Measurements from ENCODE around the gene MUS81.
A peak's percentile ranks its signal among the peaks of the same experiment; 100 is the strongest.
"Not testable (repeated sequence)": the region's sequence is repeated elsewhere in the genome, so short reads cannot be mapped to it uniquely, and the experiment has no call there.

MUS81 gene

DNA sequence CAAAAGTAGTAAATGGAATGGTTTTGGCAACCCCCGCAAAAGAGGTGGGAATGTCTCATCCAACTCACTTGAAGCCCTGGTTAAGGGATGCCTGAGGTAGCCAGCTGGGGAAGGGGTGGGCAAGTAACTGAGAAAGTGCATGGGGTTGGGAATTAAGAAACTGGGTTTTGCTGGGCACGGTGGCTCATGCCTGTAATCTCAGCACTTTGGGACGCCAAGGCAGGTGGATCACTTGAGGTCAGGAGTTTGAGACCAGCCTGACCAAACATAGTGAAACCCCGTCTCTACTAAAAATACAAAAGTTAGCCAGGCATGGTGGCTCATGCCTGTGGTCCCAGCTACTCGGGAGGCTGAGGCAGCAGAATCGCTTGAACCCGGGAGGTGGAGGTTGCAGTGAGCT lies 11.5 kb upstream of the MUS81 start:
- DNase-seq: not testable (repeated sequence)

DNA sequence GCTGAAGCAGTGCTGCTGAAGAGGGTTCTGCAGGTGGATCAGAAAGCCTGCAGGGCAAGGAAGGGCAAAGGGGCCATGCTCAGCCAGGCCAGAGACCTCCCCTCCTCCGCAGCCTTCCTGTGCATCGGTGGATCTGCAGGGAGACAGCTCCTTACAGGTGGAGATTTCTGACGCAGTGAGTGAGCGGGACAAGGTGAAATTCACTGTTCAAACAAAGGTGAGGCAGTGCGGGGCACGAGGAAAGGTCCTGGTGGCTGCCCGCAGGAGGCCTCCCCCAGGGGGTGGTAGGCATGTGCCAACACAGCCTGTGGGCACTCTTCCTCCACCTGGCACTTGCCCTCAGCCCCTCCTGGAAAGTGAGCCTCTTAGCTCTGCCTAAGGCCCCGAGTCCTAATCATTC lies 10.9 kb upstream of the MUS81 start:
- DNase-seq: no peak

DNA sequence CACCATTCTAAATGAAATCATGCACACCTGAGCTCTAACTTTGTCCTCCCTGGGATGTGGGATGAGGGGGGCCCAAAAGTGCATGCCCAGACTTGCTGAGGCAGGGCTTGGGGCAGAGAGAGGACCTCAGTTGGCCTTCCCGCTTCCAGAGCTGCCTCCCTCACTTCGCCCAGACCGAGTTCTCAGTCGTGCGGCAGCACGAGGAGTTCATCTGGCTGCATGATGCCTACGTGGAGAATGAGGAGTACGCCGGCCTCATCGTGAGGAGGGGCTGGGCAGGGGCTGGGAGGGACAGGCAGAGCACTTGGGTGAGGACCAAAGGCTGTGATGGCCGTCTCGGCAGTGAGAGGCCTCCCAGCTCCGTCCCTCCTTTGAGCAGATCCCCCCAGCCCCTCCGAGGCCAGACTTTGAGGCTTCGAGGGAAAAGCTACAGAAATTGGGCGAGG lies 10.4 kb upstream of the MUS81 start:
- no peak for DNase-seq

DNA sequence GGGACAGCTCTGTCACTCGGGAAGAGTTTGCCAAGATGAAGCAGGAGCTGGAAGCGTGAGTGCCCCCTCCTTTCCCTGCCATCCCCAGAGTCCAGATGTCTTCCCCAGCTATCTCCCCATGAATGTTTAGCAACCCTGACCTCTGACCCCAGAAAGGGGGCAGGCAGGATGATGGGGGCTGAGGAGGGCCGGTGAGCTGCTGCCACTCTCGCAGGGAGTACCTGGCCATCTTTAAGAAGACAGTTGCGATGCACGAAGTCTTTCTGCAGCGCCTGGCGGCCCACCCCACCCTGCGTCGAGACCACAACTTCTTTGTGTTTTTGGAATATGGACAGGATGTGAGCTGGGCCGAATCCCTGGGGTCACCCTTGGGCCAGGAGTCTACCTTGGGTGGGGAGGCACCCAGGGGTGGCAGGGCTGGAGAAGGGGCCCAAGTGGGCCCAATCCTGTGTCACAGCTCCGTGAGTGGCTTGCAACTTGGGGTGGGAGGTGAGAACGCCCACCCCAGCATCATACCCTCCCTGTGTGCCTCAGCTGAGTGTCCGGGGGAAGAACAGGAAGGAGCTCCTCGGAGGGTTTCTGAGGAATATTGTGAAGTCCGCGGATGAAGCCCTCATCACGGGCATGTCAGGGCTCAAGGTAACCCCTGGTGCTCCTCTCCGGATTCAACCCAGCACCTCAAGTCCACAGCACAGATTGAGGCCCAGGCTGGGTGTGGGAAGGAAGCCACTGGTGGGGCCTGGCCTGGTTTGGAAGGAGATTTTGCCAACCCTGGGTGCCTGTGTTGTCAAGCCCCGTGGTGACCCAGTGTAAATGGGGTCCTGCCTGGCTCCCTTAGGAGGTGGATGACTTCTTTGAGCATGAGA lies 9.8 kb upstream of the MUS81 start:
- DNase-seq: no peak

DNA sequence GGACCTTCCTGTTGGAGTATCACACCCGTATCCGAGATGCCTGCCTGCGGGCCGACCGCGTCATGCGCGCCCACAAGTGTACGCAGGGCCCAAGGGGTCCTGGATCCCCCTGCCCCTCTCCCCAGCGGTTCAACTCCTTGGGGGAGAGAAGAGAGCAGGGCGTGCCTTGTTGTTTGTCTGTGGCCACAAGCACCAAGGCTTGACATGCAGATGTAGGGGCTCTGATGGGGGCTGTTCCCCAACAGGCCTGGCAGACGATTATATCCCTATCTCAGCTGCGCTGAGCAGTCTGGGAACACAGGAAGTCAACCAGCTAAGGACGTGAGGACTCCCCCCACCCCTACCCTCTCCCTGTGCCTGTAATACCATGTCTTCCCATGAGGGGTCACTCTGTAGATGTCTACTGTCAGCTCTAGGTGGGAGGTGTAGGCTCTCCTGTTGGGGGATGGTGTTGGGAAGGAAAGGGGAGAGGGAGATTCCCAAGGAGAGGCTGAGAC lies 9.1 kb upstream of the MUS81 start:
- DNase-seq: no peak

DNA sequence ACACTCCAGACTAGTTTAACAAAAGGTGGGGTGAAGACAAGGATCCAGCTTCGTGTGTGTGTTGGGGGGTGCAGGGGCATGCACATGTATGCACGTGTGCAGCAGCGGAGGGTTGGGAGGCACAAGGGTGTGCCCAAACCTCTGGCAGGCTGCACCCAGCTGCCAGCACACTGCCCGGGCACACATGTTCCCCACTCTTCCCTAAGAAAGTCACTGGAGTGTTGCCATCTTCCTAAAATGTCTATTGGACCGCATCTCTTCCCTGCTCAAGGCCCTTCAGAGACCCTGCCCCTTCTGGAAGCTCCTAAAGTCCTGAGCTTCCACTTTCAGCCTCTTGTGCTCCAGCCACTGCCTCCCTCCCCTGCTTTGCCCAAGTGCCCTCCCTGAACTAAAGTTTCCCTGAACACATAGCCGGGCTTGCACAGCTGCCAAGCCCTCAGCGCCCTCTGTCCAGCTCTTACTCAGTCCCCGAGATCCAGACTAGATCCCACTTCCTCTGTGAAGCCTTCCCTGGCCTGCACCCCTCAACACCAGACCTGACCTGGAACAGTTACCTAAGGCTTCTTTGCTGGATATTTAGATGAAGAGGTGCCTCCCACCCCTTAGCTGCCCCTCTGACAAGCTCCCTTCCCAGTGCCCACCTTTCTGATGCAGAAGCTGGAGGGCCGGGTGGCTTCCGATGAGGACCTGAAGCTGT lies 8.3 kb upstream of the MUS81 start:
- no peak for DNase-seq

DNA sequence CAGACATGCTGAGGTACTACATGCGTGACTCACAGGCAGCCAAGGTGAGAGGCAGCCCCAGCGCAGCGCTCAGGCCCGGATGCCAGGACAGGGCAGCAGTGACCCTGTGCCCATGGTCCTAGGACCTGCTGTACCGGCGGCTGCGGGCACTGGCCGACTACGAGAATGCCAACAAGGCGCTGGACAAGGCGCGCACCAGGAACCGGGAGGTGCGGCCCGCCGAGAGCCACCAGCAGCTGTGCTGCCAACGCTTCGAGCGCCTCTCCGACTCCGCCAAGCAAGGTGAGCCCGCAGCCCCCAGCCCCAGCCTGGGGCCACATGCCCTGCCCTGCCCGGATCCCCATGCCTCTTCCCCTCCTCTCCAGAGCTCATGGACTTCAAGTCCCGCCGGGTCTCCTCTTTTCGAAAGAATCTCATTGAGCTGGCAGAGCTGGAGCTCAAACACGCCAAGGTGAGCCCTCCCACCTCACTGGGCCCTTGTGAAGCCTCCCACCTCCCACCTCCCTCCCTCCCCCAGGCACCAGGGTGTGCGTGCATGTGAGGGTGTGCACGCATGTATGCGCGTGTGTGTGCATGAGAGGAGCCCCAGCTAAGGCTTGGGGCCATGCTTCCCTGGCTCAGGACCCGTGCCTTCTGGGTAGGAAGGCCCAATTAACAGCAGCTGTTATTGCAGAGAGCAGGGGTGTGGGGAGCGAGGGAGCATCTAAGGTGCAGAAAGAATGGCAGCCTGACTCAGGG lies 7.6 kb upstream of the MUS81 start:
- no peak for DNase-seq

DNA sequence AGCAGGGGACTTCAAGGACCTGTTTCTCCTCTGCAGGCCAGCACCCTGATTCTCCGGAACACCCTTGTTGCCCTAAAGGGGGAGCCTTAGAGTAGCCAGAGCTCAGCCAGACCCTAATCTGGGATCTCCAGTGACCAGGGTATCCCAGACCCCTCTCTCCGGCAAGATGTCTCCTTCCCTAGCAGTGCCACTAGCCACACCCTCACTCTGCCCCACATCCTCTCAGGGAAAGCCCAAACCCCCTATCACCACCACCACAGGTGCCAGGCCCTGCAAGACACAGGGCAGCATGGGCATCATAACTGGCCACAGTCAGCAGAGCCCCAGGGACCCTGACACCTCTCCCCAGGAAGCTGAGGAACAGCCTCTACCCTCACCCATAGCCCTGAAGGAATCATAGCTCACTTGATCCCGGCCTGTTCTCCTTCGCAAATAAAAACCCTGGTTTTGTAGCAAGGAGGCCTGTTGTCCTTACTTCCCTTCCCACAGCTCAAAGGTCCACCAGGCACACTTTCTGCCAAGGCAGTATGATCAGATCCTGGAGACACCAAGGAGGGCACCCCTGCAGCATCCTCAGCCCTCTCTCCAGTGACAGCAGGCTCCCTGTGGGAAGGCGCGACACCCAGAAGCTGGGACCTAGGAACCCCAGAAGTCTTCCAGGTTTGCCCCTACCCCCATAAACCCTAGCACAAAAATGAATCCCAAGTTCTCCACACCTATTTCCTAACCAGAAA lies 6.8 kb upstream of the MUS81 start:
- DNase-seq: peak; percentile 3

DNA sequence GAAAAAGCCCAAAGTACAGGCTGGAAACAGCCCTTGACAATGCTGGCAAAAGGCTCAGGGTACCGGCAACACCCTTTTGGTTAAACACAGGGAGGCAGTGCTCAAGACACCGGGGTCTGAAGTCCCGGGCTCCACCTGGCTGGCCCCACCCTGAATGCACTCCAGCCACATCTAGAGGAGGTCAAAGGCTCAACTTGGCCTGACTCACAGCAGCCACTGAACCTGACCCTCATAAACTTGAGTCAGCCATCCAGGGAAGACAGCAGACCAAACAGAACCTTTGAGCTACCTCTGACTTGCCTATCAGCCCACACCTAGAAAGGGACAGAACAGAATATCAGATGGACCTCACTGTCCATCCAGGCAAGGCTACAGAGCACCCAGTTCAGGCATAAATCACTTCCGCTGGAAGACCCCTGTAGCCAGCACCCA lies 6.1 kb upstream of the MUS81 start:
- no peak for DNase-seq

DNA sequence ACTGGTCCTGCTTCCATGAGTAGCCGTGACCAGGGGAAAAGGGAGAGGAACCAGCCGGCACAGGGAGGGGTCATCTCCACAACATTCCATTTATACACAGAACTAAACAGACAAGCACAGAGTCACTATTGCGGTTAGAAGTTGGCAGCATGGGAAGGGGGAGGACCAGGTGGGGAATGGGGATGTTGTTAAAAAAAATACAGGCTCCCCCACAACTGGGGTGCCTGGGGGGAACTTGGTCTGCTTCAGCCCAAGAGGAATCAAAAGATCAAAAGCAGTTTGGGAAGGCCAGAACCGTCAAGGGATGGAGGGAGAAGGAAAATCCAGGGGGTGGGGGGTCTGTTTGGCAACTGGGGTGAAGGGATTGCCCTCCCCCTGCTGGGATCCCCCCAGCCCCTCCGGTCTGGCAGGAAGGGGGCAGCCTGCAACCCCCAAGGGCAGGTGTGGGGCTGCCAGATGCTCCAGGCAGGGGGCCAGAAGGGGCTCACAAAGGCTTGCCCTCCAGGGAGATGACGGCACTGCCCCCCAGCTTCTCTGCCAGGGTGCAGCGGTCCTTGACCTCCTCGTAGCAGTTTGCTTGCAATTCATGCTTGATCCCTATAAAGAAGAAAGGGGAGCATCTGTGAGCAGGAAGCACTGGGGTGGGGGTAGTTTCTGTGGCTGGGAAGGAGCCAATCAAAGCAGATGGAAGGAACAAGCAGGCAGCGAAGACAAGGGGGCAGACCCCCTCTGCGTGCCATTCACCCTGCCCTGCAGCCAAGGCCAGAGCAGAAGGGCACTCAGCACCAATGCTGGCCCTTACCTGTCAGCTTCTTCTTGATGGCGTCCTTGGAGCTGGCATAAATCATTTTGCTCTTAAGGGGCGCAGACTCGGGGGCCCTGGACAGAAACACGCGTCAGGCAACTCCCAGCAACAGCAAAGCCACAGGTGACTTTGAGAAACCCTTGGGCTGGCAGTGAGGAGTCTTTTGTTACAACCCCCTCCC lies 5.1 kb upstream of the MUS81 start:
- peak; percentile 3 for DNase-seq

DNA sequence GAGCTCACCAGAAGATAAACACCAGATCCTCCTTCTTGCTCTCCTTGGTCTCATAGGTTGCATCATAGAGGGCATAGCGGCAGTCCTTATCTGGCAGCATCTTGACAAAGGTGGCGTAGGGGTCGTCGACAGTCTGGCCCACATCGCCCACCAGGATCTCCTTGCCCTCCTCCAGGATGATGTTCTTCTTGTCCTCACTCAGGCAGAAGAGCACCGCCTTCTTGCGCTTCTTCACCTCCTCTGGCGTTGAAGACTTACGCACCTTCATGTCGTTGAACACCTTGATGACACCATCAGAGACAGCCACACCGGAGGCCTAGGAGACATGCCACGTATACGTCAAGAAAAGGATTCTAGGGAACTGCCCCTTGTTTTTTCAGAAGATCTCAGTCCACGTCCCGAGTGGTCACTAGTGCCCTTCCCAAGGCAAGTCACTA lies 4.3 kb upstream of the MUS81 start:
- peak; percentile 3 for DNase-seq

DNA sequence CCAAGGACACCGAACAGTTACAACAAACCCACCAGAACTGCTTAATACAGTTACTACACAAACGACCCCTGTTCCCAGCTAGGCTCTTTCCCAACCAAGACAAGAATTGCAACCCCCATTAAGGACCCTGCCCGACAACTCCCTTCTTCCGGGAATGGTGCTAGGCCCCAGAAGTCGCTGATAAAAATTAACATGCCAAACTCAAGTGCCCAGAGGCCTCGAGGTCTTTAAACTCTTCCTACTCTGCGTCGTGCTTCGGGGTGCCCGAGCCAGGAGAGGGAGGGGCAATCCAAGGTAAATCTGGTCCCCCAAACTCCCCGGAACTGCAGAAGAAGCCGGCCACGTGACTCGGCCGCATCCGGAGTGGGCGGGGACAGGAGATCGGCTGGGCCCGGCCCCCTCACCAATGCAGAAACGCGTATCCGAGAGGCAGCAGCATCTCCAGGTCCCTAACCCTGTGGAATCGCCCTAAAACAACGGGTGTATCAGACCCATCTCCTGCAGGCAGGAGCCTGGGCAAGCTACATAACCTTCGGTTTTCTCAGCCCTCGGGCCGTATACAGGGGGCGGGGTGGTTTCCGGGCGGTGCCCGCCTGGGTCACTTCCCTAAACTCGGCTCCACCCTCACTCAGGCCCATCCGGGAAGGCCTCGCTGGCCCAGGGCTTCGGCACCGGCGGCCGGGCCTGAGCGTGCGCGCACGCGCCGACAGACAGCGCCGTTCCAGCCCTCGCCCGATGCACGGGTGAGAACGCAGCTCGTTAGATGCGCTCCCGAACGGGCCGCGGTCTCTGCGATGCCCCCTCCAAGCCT lies 3.3 kb upstream of the MUS81 start:
- peak; percentile 84 for DNase-seq

DNA sequence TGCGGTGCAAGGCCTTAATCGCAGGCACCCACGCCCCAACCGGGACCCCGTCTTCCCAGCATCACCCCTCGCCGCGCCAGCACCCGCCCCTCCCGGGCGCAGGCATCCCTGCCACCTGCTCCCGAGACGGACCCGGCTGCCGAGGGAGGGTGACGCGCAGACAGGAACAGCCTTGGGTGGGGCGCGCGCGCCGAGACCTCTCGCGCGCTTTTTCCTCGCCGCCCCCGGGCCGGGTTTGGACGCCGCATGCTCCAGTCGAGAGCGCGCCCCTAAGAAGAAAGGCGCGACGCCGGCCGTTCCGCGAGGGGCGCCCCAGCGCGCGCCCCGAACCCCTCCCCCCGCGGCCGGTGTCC lies 2.8 kb upstream of the MUS81 start:
- no peak for DNase-seq

DNA sequence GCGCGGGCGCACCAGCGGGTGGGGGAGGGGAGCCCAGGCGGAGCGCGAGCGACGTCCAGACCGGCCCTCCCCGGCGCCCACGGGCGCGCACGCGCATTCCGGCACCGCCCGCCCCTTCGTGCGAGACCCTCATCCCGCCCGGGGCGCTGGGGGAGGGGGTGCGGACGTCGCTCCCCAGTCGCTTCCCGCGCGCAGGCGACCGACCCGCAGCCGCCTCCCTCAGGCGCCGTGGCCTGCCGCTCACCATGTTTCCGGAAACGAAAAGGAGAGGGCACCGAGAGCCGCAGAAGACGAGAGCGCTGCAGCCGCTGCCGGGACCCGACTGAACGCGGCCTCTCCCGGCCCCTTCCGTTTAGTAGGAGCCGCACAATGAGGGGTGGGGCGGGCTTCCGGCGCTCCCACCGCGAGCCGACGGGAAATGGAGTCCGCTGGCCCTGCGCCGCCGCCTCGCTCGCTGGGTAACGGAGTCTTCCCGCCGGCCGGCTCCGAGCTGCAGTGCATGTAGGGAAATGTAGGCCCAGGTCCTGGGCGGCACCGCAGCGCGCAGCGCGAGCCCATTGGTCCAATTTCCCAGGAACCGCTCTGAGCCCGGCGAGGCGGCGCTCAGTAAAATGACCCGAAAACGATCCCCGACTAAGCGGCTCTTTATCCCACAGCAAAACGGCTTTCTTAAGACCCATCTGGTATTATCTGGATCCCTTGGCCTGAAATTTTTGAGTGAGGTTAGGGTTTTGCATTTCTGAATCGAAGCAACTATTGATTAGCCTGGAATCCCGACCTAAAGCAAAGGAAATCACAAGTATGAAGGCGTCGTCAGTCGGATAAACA lies 2.2 kb upstream of the MUS81 start, which contains the start of gene CFL1:
CFL1 (minus strand) TSS at position 328 of the 828 bp plus-strand sequence; CDS start at position 247, 81 bp downstream.
- DNase-seq: peak; percentile 97

DNA sequence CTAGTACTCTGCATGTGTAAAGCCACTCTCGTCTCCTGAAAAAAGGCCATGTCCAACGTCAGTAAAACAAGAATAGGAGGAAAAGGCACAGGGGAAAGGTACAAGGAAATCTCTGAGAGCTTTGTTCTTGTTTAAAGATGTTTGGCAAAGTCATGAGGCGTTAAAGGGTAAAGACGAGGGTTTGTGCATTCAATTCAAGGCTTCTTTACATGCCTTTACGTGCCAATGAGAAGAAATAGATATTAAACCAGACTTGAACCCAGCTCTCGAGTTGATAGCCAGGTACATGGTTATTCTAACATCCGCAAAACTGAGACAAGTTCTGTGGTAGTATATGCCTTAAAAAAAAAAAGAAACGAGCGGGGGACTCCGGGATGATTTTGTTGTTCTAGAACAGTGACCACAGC lies 1.5 kb upstream of the MUS81 start:
- DNase-seq: no peak

DNA sequence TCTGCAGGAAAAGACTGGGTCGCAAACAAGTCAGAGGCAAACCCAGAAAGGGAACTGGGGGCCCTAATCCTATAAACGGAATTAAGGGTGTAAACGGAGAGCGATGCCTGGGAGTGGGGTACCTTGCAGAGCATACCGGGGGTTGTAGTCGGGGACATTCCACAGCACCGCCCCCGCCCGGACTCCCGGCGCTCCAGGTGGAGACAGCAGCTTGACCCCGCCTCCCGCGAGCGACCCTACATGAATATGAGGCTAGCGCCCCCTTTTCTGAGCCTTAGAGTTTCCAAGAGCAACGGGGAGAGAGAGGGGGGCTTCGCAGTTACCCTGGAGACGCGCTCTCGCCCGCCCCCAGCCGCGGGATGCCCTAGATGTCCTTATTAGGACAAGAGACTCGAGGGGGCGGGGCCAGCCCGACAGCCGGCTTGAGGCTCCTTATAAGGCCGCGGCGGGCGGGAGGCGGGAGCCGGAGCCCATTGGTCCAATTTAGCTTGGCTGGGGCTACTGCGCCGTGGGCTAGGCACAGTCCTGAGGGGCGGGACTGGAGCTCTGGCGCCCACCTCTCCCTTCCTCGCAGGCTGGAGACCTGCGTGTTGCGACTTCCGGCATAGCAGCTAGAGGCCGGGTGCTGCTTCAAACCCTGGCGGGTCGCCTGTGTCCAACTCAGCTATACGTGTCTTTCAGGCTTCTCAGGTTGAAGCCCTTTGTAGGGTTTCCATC lies 980 bp upstream of the MUS81 start:
- peak; percentile 98 for DNase-seq

DNA sequence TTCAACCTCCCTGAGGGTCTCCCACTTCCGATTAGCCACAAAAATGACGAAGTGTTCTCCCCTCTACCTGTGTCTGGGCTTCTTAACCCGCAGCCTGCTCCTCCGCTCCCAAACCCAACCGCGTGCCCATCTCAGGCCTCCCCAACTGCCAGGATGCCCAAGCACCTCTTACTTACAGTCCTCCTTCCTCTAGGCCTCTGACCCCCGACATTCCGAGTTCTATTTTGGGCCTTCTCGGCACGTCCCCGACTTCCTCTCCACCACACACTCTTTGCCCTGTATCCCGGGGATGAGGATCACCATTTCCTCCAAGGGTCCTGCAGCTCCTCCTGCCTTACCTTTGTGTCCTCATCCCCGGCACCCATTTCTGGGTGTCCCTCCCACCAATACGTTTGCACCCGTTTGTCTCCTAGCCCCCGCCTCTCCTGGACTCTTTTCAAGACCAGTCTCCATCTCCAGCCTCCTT lies 388 bp upstream of the MUS81 start:
- DNase-seq: no peak

DNA sequence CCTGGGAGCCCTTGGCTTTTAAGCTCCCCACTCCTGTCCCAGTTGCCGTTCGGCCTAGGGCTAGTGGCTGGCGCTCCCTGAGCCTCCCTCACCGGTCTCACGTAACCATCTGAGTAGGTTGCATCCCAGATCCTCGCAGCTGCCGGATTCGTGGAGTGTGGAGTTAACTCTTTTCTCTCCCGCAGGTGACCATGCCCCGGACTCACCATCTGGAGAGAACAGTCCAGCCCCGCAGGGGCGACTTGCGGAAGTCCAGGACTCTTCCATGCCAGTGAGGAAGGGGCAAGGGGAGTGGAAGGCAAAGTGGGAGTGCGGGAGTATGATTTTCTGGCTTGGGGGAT lies 902 bp downstream of the MUS81 start:
- no peak for DNase-seq

All from stimulated activated CD4-positive, alpha-beta T cell treated with anti-CD3 and anti-CD28 coated beads, Interleukin-4, amount 100 ng/mL, for 24 hours (primary cell).